Caco-2 (cell line): Measurements from ENCODE around the gene SFRP5. TPM values are rescaled to one million over a fixed set of nuclear protein-coding genes. Genes with fewer than 3 reads are reported as not detected.

Source experiments
- BruUV-seq: library from RNA; stranded (reverse); fragments of 400-500 nt; replicated peaks from 2 replicates; lab custom pipeline; 2021; lab: Mats Ljungman, UMichigan
- CTCF ChIA-PET: fragments of 300-600 bp; sonication (Branson Sonifier 250); formaldehyde crosslinking; loops from one replicate; lab custom pipeline; 2022; ENCODE audit warnings: antibody characterized with exemption; lab: Charles Lee
- POLR2A ChIA-PET: fragments of 300-600 bp; sonication (Branson Sonifier 250); formaldehyde crosslinking; loops from one replicate; lab custom pipeline; 2022; ENCODE audit warnings: antibody characterized with exemption; lab: Charles Lee
- DNase-seq, 2 experiments: peaks; one replicate each; pipeline versions ENCODE4 v3.0.0 to v3.0.0-alpha.2; 2020 to 2022
- H3K27me3 ChIP-seq: replicated peaks from 2 replicates; pipeline ENCODE4 v1.6.0; 2011; ENCODE audit warnings: low read length; ENCODE audit not compliant: control insufficient read depth, insufficient read depth
- H3K36me3 ChIP-seq: 2 replicates; pipeline ENCODE4 v1.5.1; 2011; ENCODE audit warnings: low read length; ENCODE audit not compliant: control insufficient read depth, insufficient read depth
- H3K4me1 ChIP-seq: fragments of 250-450 bp; sonication (Bioruptor Pico); 2 replicates; pipeline ENCODE4 v1.5.1; 2020; ENCODE audit warnings: mild to moderate bottlenecking
- H3K4me3 ChIP-seq: 2 replicates; pipeline ENCODE4 v1.5.1; 2011; ENCODE audit warnings: low read depth, mild to moderate bottlenecking, control low read depth, low read length
- H3K9me3 ChIP-seq: fragments of 250-450 bp; sonication (Bioruptor Pico); 2 replicates; pipeline ENCODE4 v1.5.1; 2020; ENCODE audit warnings: mild to moderate bottlenecking, moderate library complexity
- H3K27ac Mint-ChIP-seq: one replicate; pipeline ENCODE4 v1.8.0; 2022; ENCODE audit warnings: mixed read lengths; ENCODE audit not compliant: unreplicated experiment
- H3K27me3 Mint-ChIP-seq: one replicate; pipeline ENCODE4 v1.8.0; 2022; ENCODE audit warnings: mixed read lengths; ENCODE audit not compliant: insufficient read depth, unreplicated experiment
- H3K36me3 Mint-ChIP-seq: one replicate; pipeline ENCODE4 v1.8.0; 2022; ENCODE audit warnings: mild to moderate bottlenecking, mixed read lengths; ENCODE audit not compliant: insufficient read depth, unreplicated experiment
- H3K4me1 Mint-ChIP-seq: one replicate; pipeline ENCODE4 v1.8.0; 2022; ENCODE audit warnings: low read depth, mixed read lengths; ENCODE audit not compliant: unreplicated experiment
- H3K4me3 Mint-ChIP-seq: one replicate; pipeline ENCODE4 v1.8.0; 2022; ENCODE audit warnings: mild to moderate bottlenecking, moderate library complexity, mixed read lengths; ENCODE audit not compliant: unreplicated experiment
- H3K9me3 Mint-ChIP-seq: one replicate; pipeline ENCODE4 v1.8.0; 2022; ENCODE audit warnings: mixed read lengths; ENCODE audit not compliant: unreplicated experiment
- CTCF ChIP-seq, 2 experiments: fragments of 200-600 bp in 1 of 2; IDR thresholded peaks; 1 replicate in 1 of 2; 2 replicates in 1 of 2; pipeline versions ENCODE4 v1.5.1 to v1.8.0; 2011 to 2022; ENCODE audit warnings: antibody characterized with exemption in 1 of 2, control low read depth in 1 of 2, inconsistent platforms in 1 of 2, low read depth in 1 of 2, low read length in 1 of 2, mild to moderate bottlenecking in 1 of 2, moderate library complexity in 1 of 2; ENCODE audit not compliant: insufficient read depth in 1 of 2, severe bottlenecking in 1 of 2, unreplicated experiment in 1 of 2
- intact Hi-C: fragments of 100-400 bp; cut with micrococcal nuclease; formaldehyde crosslinking; loops from one replicate; pipeline ENCODE4 v1.10.0; 2022; ENCODE audit not compliant: unreplicated experiment
- total RNA-seq: library from RNA; stranded (reverse); gene quantifications from 2 replicates; pipeline ENCODE4 v1.2.3, GENCODE V29; 2022

SFRP5 gene
- total RNA-seq, 1 experiment from 2014 or later: 1.1 TPM

GRCh38 chr10:97810446-97810845, 38.6 kb upstream of the SFRP5 start:
- H3K4me1 ChIP-seq: peaks cover 14% of the 10 kb centered on the region
- no TSS peak for BruUV-seq
- Mint-ChIP-seq H3K27me3 (no peaks in the 10 kb centered on the region), H3K27ac (no peak overlapping the region), H3K4me1 (no peaks in the 10 kb centered on the region), H3K36me3 (no peaks in the 10 kb centered on the region), H3K4me3 (no peak overlapping the region), H3K9me3 (no peaks in the 10 kb centered on the region)
- no peak overlapping the region for H3K4me3 ChIP-seq
- no peaks in the 10 kb centered on the region for H3K9me3 ChIP-seq
- ChIA-PET CTCF (interaction anchor here (0.6 kb wide), 1 partner anchor 39 kb away, joined by 4 read pairs; no protein-coding TSS in a partner anchor), POLR2A (no interaction called here)
- H3K36me3 ChIP-seq: no peaks in the 10 kb centered on the region
- no peak for TF ChIP-seq CTCF (IDR thresholded peaks at IDR 0.05; ENCODE audit: insufficient read depth in 1 of 2, low read depth in 1 of 2, low read length in 1 of 2, severe bottlenecking in 1 of 2, unreplicated experiment in 1 of 2)
- intact Hi-C loops: no loop called here
- peak in 1 of 2 experiments; percentile 55 for DNase-seq
- no peaks in the 10 kb centered on the region for H3K27me3 ChIP-seq

- H3K9me3 ChIP-seq: no peaks in the 10 kb centered on the region
- no peak for TF ChIP-seq CTCF (IDR thresholded peaks at IDR 0.05; ENCODE audit: insufficient read depth in 1 of 2, low read depth in 1 of 2, low read length in 1 of 2, severe bottlenecking in 1 of 2, unreplicated experiment in 1 of 2)
- no peak overlapping the region for H3K4me3 Mint-ChIP-seq
- DNase-seq: no peak
- POLR2A ChIA-PET: no interaction called here
- CTCF ChIA-PET: interaction anchor here (0.6 kb wide), 1 partner anchor 184 kb away, joined by 5 read pairs; no protein-coding TSS in a partner anchor
- no peaks in the 10 kb centered on the region for H3K27me3 Mint-ChIP-seq
- no peaks in the 10 kb centered on the region for H3K36me3 ChIP-seq
- no peak overlapping the region for H3K4me3 ChIP-seq
- no peaks in the 10 kb centered on the region for H3K4me1 Mint-ChIP-seq
- no TSS peak for BruUV-seq
- H3K27ac Mint-ChIP-seq: no peak overlapping the region
- no peaks in the 10 kb centered on the region for H3K27me3 ChIP-seq
- H3K9me3 Mint-ChIP-seq: no peaks in the 10 kb centered on the region
- intact Hi-C loops: no loop called here
- no peaks in the 10 kb centered on the region for H3K36me3 Mint-ChIP-seq
- H3K4me1 ChIP-seq: peaks cover 10% of the 10 kb centered on the region
Measured at GRCh38 chr10:97805949-97806348, 34.1 kb upstream of the SFRP5 start.

- Mint-ChIP-seq H3K4me3 (no peak overlapping the region), H3K27ac (no peak overlapping the region), H3K36me3 (no peaks in the 10 kb centered on the region), H3K4me1 (no peaks in the 10 kb centered on the region), H3K9me3 (no peaks in the 10 kb centered on the region), H3K27me3 (no peaks in the 10 kb centered on the region)
- no peak for DNase-seq
- TF ChIP-seq CTCF (IDR thresholded peaks at IDR 0.05; ENCODE audit: insufficient read depth in 1 of 2, low read depth in 1 of 2, low read length in 1 of 2, severe bottlenecking in 1 of 2, unreplicated experiment in 1 of 2): no peak
- intact Hi-C loops: no loop called here
- no TSS peak for BruUV-seq
- Histone ChIP-seq H3K36me3 (no peaks in the 10 kb centered on the region), H3K9me3 (no peaks in the 10 kb centered on the region), H3K4me3 (no peak overlapping the region), H3K27me3 (no peaks in the 10 kb centered on the region), H3K4me1 (peaks cover 3% of the 10 kb centered on the region)
- ChIA-PET CTCF (interaction anchor here (0.6 kb wide), 1 partner anchor 185 kb away, joined by 5 read pairs; no protein-coding TSS in a partner anchor), POLR2A (no interaction called here)
Measured at GRCh38 chr10:97805096-97805884, 33.5 kb upstream of the SFRP5 start.
